NCI-H526 (cell line): ENCODE measurements around the gene GRAMD1B.

ENCODE experiments used
- DNase-seq, 2 experiments: peaks; one replicate each; lab custom pipeline; 2025; lab: John Stamatoyannopoulos, UW

Gene GRAMD1B

DNA sequence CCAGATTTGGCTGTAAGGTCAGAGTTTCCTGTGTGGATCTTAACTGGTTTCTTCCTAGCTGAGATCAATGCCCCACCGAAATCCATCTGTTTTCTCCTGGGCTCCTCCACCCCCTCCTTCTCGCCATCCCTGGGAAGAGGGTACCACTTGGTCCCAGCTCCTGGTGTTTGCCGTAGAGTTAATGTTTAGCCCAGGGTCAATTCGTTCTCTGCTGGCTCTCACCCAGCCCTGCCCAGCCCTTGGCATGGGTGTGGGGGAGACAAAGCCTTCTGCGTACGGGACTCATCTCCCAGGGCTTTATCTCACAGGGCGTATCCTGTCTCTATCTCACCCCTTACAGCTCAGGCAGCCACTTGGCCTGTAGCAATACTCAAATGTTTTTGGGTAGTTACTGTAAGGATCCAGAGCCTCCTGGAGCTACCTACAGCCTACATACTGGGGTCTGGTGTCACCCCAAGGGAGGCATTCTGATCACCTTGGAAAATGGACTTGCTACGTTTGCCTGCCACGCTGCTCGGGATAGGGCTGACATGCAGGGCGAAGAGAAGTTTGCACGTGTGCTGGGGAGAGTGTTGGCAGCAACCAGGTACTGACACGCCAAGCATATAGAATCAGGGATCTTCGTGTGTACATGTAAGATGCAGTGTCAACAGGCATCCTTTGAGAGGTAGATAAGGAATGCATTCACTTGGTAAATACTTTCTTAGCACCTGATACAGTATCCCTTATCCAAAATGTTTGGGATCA is 158.2 kb downstream of the GRAMD1B start:
- DNase-seq, result peak; percentile 50 to 90

DNA sequence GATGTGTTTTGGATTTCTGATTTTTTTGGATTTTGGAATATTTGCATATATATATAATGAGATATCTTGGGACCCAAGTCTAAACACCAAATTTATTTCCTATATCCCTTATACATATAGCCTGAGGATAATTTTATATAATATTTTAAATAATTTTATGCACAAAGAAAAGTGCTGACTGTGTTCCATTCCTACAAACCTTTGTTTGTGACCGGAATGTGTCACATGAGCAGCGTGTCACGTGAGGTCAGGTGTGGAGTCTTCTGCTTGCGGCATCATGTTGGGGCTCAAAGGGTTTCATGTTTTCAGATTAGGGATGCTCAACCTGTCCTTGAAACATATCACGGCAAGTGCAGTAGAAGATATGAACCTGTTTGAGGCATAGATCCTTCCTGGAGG is 158.8 kb downstream of the GRAMD1B start:
- DNase-seq, result no peak

DNA sequence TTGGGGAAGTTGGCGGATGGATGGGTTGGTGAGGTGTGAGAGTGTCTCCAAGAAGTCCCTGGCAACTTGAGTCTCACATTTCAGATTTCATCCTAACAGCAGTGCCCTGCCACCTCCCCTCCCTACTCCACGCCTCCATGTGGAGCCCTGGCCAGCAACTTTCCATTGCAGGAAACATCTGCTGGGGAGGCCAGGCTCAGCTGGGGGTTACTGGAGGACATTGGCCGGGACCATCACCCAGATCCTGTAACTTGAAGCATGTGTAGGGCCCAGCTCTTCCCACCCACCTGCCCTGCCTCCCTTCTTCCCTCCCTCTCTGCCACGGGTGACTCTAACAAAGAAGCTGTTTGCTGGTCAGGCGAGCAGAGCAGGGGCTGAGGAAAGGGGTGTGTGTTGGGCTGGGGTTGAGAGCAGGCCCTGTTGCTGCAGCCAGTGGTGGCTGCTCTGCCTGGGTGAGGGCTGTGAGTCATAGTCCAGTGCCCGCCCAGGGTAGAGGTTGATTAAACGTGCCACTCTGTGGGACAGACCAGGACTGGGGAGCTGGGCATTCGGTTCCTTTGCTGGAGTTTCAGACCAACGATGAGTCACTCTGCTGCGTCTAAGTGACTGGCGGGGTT is 160.3 kb downstream of the GRAMD1B start:
- no peak for DNase-seq

DNA sequence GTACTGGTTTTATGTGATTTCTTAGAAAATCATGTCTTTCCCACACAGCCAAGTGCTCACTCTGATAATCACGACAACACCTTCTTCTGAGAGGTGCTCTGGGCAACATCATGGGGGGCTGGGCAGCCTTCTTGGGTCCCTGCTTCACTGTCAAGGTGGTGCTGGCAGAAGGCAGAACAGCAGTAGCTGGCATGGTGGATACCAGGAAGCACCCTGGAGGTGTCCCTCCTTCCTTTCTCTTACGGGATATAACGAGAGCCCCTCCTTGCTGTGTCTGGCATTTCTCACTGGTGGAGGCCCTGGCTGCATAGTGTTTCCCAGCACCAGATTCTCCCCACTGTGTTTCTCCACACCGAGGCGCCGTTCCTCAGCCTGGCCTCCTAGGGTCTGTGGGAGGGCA is 163.5 kb downstream of the GRAMD1B start:
- DNase-seq, result no peak

DNA sequence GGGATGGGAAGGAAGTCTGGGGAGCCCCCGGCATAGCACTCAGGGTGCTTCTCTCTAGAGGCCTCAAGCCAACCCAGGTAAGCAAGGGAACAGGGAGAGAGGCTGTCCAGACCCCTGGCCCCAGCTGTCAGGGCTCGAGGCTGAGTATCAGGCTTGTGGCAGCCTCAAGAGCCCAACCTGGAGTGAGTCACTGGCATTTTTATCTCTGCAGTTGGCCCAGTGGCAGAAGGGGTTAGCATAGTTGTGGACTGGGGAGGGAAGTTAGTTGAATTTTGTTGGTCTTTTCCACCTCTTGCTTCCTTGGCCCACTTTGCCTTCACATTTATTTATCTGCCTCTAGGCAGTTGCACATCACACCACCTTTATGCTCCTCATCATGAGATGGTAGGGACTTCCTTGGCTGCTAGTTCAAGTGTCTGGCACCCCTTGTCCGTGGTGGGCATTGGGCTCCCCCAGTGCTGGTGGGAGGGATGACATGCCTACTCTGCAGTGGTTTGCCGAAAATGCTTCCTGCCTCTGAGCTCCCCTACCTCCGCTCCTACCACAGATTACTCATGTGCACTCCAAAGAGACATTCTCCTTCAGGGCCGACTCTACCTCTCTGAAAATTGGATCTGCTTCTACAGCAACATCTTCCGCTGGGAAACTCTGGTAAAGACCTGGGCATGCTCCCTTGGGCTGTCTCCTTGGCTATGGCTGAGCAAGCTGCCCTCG is 164.3 kb downstream of the GRAMD1B start:
- DNase-seq, result no peak

DNA sequence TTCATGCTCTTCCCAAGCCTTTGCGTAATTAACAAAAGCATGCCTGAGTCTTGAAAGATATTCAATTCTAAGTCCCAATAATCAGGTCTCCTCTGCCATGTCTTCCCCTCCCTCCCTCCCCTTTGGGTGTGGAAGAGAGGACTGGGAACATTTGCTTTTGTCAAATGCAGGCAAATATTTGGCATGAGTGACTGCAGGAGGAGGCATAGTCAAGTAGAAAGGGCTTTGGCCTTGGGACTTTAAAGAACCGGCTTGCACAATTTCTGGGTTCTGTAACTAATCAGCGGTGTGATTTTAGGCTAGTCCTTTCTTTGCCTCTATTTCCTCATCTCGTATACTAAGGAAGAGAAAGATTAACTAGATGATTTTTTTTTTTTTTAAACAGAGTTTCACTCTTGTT is 164.9 kb downstream of the GRAMD1B start:
- DNase-seq, result no peak

DNA sequence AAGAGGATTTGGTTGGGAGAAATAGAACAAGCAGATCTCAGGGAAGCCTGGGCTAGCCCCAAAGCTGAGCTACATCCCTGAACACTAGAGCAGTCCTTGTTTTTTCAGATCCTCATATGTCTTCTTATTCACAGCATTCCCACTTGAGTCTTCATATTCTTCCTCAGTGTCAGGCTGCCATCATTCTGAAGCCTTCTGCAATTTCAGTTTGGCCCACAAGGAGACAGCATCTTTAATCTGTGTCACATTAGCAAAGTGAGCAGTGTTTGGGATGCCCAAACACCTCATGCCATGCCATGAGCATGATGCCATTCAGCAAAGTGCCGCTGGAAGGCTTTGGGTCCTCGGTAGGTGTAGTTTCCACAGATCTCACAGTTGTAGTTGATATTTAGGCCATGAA is 167.8 kb downstream of the GRAMD1B start:
- no peak for DNase-seq

DNA sequence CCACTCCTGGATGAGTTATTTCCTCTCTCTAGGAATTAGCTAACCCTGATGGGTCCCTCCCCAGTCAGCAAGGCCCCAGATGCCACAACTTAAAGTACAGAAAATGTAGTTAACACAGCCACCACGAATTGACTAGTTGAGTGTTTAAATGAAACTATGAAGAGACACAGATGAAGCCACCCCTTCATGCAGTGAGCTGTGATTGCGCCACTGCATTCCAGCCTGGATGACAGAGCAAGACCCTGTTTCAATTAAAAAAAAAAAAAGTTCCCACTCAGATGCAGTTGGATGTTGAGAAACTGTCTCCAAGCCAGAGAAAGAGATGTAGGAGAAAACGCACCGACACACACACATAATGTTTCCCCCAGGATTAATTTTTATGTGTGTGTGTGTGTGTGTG is 171.1 kb downstream of the GRAMD1B start:
- DNase-seq, result no peak

DNA sequence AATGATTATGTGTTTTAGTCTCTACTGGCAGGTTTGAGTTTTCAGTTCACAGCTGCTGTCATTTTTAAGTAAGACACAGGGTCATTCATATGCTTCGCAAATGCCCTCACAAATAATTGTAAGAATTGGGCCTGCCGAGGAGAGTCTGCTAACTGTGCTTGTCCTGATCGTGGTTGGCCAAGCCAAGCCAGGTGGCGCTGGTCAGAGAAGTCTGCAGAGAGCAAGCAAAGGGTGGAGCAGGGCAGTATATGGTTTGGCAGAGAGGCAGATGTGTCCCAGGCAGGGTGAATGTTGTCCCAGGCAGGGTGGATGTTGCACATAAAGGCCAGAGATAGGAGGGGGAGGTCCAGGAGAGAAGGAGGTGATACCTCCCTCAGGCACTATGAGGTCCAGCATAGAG is 171.7 kb downstream of the GRAMD1B start:
- no peak for DNase-seq

DNA sequence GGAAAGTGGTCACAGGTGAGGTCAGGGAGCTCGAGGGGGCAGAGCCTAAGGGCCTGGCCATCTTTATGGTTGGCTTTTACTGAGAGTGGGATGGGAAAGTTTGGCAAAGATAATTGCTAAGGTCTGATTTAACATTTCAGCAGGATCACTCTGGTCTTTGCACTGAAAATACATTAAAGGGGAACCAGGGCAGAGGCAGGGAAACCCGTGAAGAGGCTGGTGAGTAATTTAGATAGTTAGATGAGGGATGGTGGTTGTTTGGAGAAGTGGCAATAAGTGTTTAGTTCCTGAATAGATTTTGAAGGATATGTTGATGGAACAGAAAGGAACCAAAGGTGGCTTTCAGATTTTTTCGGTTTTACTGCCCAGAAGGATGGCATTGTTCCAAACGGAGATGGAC is 173.6 kb downstream of the GRAMD1B start:
- DNase-seq, result no peak

DNA sequence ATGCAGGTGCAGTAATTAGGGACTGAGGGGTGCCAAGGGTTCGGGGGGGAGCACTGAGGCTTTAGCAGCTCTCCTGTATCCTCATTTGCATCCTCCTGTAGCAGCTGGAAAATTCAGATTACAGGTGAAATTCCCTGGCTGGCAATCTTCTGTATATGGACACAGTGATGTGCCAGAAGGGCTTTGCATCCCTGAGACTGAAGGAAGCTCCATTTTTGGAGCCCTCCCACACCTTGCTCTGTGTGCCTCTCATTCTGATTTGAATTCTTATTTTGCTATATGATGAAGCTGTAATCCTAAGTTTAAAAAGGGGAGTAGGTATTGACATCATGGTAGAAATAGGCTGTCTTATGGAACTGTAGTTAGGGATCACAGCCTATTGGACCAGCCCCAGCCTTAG is 177.7 kb downstream of the GRAMD1B start:
- no peak for DNase-seq

DNA sequence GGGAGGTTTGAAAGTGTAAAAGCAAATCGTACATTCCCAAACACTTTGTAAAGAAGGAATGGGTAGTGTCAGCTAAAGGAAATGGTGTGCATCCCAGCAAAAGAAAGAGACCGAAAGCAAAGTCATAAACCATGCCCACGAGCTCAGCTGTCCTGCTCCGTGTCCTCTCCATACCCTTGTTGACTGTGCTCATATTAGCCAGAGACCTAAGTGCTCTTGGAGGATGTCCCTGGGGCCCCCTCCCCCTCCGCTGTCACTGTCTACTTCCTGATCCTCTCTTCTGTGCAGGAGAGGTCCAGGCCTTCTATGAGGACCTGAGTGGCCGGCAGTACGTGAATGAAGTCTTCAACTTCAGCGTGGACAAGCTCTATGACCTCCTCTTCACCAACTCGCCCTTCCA is 178.3 kb downstream of the GRAMD1B start:
- DNase-seq, result no peak

DNA sequence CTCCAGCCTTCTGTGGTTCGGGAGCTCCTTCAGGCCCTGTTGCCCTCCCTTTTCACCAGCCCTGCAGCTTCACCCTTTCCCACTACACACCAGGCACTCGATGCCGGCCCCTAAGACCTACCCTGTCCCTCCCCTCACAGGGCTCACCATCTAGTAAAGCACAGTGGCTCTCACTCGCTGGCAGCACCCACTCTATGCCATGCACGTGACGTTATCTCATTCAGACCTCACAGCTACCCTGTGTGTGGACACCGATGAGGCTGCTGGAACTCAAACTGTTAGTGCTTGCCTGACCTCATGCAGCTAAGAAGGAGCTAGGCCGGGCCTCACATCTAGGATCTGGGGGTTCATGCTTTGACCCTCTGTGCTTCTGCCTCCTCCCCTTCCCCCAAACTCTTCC is 178.9 kb downstream of the GRAMD1B start:
- DNase-seq, result no peak

DNA sequence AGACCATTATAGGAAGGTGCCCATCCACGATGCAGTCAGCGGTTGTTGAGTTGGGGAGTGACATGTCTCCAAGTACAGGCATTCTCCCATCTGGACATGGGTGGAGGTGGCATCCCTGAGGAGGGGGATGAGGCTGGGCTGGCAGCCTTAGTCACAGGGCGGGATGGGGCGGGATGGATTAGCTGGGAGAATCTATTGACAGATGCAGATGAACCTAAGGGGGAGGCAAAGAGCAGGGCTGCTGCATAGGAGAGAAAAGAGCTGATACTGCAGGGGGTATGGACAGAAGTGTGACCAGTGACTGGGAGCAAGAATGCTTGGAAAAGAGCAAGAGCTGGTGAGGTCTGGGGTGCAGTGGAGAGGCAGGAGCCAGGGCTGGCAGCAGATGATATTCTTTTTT is 181.6 kb downstream of the GRAMD1B start:
- no peak for DNase-seq

DNA sequence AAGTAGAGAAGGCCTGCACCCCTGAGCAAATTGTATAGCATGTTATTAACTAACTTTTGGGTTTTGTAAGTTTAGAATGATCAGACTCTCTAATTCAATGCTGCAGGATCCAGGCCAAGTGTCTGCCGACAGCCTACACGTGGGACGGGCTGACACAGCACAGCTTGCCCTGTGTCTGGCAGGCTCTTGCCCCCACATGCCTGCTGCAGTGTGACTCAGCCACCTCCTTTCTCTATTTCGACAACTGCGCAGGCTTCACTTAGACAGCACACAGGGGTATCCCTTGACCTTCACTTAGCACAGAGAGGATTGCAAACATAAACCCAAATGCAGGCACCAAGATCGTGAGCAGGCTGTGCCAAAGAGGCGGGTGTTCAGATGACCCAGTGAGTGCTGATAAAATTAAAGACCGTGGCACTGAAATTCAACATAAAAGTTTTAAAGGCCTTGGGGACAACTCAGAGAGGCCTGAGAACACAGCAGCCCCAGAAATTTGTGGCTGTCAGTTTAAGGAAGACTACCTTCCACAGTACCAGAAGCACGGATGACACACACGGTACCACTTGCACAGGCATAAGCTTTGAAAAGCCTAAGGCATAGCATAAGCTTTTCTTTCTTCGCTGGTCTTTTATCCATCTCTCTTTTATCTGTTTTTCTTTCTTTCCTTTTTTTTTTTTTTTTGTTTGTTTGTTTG is 186.6 kb downstream of the GRAMD1B start:
- no peak for DNase-seq

DNA sequence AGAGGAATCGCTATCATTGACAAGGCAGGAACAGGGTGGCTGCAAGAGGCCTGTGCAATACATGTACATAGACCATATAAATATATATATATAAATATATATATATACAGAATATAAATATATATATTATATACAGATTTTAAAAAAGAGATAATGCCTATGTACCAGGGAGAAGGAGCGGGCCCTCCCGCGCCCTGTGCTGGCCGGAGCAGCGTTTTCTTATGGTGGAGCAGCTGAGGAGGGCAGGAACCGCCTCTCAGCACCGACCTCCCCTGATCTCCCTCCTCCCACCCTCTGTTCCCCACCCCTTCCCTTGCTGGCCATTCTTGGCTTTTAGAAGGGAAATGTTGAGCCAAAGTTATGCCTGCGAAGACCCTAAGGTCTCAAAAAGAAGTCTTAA is 192.5 kb downstream of the GRAMD1B start:
- no peak for DNase-seq

DNA sequence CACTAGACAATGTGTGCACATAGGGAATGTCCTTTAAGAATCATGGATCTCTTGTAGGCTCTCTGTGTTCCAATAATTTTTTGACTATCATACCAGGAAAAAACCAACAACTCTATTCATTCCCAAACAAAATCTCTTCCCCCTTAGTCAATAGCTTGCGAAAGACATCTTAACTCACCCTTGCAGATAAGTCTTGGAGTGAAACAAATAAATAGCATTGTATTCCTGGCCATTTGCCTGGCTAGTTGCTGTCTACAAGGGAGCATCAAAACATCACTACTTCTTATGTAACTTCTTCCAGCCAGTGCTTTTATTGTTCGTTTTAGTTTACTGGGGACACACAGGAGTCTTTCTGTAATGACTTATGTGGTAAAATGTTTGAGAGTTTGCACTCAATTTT is 194.9 kb downstream of the GRAMD1B start:
- no peak for DNase-seq

DNA sequence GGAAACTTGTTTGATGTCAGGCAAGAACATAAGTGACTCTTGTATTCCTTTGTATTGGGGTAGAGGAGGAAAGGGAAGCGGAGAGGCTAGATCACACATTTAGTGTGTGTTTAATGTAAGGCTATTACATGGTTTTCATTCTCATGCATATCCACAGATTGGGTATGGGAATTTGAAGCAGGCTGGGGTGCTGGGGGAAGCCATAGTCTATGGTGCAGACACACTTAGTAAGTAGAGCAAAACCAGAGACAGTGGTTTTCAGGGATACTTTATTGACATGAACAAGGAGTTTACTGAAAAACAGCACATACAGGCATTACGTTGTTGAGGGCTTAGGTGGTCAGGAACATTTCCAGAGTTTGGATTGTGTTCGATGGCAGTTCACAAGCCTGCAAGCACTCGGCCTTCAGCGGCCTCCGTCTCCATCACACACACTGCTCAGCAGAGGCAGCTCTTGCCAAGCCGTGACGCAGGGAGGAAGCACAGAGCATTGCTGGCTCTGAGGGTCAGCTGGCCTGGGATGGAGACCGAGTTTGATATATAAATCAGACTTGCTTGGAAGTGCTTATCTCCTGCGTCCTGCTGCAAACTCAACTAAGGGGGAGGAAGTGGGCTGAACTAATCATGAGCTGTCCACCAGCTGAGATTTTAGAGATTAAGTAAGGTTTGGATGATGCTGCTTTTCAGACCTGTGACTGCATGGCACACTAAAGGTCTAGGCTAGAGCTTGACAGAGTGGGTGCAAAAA is 199.0 kb downstream of the GRAMD1B start:
- no peak for DNase-seq

DNA sequence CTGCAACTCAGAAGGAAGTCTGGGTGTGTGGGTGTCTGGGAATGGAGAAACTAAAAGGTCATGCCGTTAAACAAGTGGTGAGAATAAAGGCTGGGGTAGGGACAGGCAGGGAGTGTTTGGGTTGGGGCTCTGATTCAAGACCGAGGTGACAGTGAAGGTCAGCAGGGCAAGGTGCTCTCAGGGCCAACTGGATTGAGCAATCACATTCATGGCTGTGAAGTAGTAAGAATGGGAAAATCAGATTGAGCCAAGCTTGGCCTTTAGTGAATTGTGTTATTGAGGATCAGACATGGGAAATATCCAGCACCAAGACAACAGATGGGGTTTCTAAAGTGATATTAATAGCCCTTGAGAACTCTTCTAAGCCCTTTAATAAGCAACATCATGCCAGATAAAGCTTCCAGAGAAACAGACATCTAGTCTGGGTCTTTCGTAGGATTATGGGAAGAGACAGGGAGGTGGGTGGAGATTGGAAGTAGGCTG is 200.1 kb downstream of the GRAMD1B start:
- no peak for DNase-seq

DNA sequence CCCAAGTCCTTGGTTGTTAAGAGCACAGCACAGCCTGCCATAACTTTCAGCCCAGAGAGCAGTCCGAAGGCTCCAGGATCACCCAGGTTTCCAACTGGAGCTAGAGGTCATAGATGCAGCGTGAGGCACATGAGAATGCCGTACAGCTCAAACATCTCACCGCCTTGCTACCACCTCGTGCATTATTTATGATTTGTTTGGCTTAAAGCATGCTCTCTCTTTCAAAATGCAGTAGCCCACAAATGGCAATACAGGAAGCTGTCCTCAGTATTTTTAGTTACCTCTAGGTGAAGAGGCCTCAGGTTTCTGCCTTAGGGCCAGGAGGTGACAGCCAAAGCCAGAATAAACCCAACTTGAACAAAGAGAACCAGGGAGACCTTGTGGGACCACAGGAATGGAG is 210.0 kb downstream of the GRAMD1B start:
- no peak for DNase-seq

DNA sequence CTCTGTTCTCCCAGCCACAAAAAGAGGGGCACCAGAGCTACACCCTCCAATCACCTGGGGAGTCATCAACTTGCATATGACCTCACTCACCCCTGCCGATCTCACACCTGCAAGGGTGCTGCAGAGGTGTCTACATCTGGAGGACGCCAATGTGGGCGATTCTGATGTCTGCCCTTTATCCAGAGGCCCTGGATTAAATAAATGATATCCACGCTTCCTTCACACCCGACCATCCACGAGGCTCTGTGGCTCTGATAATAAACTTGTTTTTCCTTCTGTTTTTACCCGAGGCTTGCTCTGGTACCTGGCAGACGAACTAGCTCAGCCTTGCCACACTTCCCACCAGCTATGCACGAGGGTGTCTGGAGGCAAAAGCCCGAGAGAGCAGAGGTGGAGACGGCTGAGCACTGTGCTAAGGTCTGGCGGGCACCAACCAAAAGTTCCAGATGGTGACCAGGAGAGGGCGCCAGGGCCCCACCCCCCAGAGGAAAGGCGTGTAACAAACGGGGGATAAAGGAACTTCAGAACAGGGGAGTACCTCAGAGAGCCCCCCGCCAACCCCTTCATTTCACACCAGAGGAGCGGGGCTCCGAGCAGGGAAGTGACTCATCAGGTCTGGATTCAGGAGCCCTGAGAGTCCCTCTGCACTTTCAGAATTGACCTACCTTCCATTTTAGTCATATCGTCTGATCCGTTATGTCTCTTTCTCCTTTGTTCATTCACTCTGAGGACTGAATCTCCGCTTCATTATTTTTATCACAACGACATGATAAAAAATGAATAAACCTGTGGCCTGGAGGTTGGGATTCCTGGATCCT is 210.8 kb downstream of the GRAMD1B start:
- DNase-seq, result peak; percentile 69 to 87
